Body of pancreas (tissue), 4 donors: ENCODE data around the gene ZCCHC4. TPM values are rescaled to one million over a fixed set of nuclear protein-coding genes. Genes with fewer than 3 reads are reported as not detected.

Experiments
- ATAC-seq: fragments of 150-250 bp; one replicate; pipeline ENCODE4 v1.9.1; 2016
- DNase-seq, 4 donors: peaks; one replicate each; pipeline ENCODE4 v3.0.0-alpha.2; 2019
- H3K27ac ChIP-seq, 4 donors: fragments of 200-600 bp; sonication (generic); 1 replicate in 3 of 4; 2 replicates in 1 of 4; pipeline versions ENCODE4 v1.5.1 to v1.6.1; 2016 to 2019; ENCODE audit warnings: mild to moderate bottlenecking in 1 of 4, mixed read lengths in 1 of 4, moderate library complexity in 1 of 4
- H3K27me3 ChIP-seq, 2 donors: fragments of 200-600 bp; sonication (generic); one replicate each; pipeline ENCODE4 v1.6.0; 2016; ENCODE audit warnings: mild to moderate bottlenecking in 1 of 2
- H3K36me3 ChIP-seq, 2 donors: fragments of 200-600 bp; sonication (generic); replicated peaks in 1 of 2; 2 replicates each; pipeline ENCODE4 v1.5.1; 2016; ENCODE audit warnings: low read depth in 2 of 2; ENCODE audit not compliant: insufficient read depth in 1 of 2
- H3K4me1 ChIP-seq: fragments of 200-600 bp; sonication (generic); one replicate; pipeline ENCODE4 v1.6.0; 2016
- H3K4me3 ChIP-seq, 2 donors: fragments of 200-600 bp; sonication (generic); 1 replicate in 1 of 2; 2 replicates in 1 of 2; pipeline ENCODE4 v1.5.1; 2016 to 2019
- H3K9me3 ChIP-seq, 3 donors: fragments of 200-600 bp; sonication (generic); 1 replicate in 2 of 3; 2 replicates in 1 of 3; pipeline ENCODE4 v1.5.1; 2016
- CTCF ChIP-seq, 7 experiments: fragments of 450-650 bp in 4 of 7; fragments of 200-600 bp in 3 of 7; sonication (generic) in 3 of 7; IDR thresholded peaks; one replicate each; pipeline ENCODE4 v1.5.1; 2016 to 2019; ENCODE audit warnings: antibody characterized with exemption in 7 of 7
- POLR2A ChIP-seq, 3 donors: fragments of 450-650 bp; IDR thresholded peaks; one replicate each; pipeline ENCODE4 v1.6.1; 2016; ENCODE audit warnings: antibody characterized with exemption in 3 of 3, mild to moderate bottlenecking in 2 of 3
- WGBS, 2 donors: methylation state at CpG; one replicate each; pipeline ENCODE4 v1.1.5; 2017; 5-methylcytosine and 5-hydroxymethylcytosine counted together
- intact Hi-C: fragments of 100-400 bp; cut with DNase I; formaldehyde crosslinking; loops from one replicate; pipeline ENCODE4 v1.15.1; 2023
- total RNA-seq, 2 donors: library from RNA; depleted of rRNA; stranded (reverse); fragments of >200 nt; gene quantifications; one replicate each; pipeline ENCODE4 v1.1.0, GENCODE V29; 2016

The ZCCHC4 gene
- total RNA-seq, 2 donors from 2014 or later, result 5.2 to 9.2 TPM

- peak; percentile 48 to 74 (median 72) for DNase-seq
- TF ChIP-seq POLR2A (IDR thresholded peaks at IDR 0.05) (no peak), CTCF (IDR thresholded peaks at IDR 0.05) (peak in 3 of 7 experiments; percentile 27 to 44 (median 40))
- ATAC-seq, result peak; percentile 90
- H3K9me3 ChIP-seq, result no peaks in the 10 kb centered on the region
- H3K27ac ChIP-seq, result peak overlapping the region; percentile 23 to 59 (median 56)
- intact Hi-C loops, result loop anchor here (10.0 kb wide), 1 partner anchor 55 kb away; no protein-coding TSS in a partner anchor
- H3K4me1 ChIP-seq, result peaks cover 14% of the 10 kb centered on the region
- H3K27me3 ChIP-seq, result no peaks in the 10 kb centered on the region
- no peaks in the 10 kb centered on the region for H3K36me3 ChIP-seq
- no peak overlapping the region for H3K4me3 ChIP-seq
- 16% methylated on average over 9 to 10 of the region's 10 CpGs for WGBS, 2 donors
Observed at GRCh38 chr4:25299476-25300203, 12.9 kb upstream of the ZCCHC4 start.

GRCh38 chr4:25301471-25301870 is 11.1 kb upstream of the ZCCHC4 start:
- DNase-seq (no peak), ATAC-seq (no peak)
- TF ChIP-seq POLR2A (IDR thresholded peaks at IDR 0.05) (no peak), CTCF (IDR thresholded peaks at IDR 0.05) (no peak)
- H3K27ac ChIP-seq, result no peak overlapping the region
- intact Hi-C loops, result loop anchor here (10.0 kb wide), 1 partner anchor 57 kb away; no protein-coding TSS in a partner anchor
- 79 to 93% methylated on average over 4 of the region's 4 CpGs for WGBS, 2 donors
- no peaks in the 10 kb centered on the region for H3K27me3 ChIP-seq
- peaks cover 14% of the 10 kb centered on the region for H3K4me1 ChIP-seq
- H3K9me3 ChIP-seq, result no peaks in the 10 kb centered on the region
- no peaks in the 10 kb centered on the region for H3K36me3 ChIP-seq
- H3K4me3 ChIP-seq, result no peak overlapping the region

- no peak for ATAC-seq
- TF ChIP-seq CTCF (IDR thresholded peaks at IDR 0.05) (no peak), POLR2A (IDR thresholded peaks at IDR 0.05) (no peak)
- WGBS, 2 donors, result 79 to 84% methylated on average over 9 of the region's 9 CpGs
- Histone ChIP-seq H3K27ac (no peak overlapping the region), H3K4me1 (peaks cover 14% of the 10 kb centered on the region), H3K9me3 (no peaks in the 10 kb centered on the region), H3K4me3 (no peak overlapping the region), H3K36me3 (no peaks in the 10 kb centered on the region), H3K27me3 (no peaks in the 10 kb centered on the region)
- intact Hi-C loops, result loop anchor here (10.0 kb wide), 1 partner anchor 58 kb away; no protein-coding TSS in a partner anchor
- no peak for DNase-seq
Observed at GRCh38 chr4:25302626-25303025, 9.9 kb upstream of the ZCCHC4 start.

GRCh38 chr4:25303578-25303977 is 9.0 kb upstream of the ZCCHC4 start:
- no peaks in the 10 kb centered on the region for H3K36me3 ChIP-seq
- intact Hi-C loops, result loop anchor here (10.0 kb wide), 1 partner anchor 59 kb away; no protein-coding TSS in a partner anchor
- DNase-seq, result no peak
- no peak for ATAC-seq
- no peaks in the 10 kb centered on the region for H3K27me3 ChIP-seq
- no peak overlapping the region for H3K4me3 ChIP-seq
- H3K4me1 ChIP-seq, result peaks cover 14% of the 10 kb centered on the region
- TF ChIP-seq POLR2A (IDR thresholded peaks at IDR 0.05) (no peak), CTCF (IDR thresholded peaks at IDR 0.05) (no peak)
- H3K27ac ChIP-seq, result no peak overlapping the region
- 87 to 89% methylated on average over 2 to 3 of the region's 3 CpGs for WGBS, 2 donors
- H3K9me3 ChIP-seq, result no peaks in the 10 kb centered on the region
